Activated CD4-positive, alpha-beta T cell treated with anti-CD3 and anti-CD28 coated beads, Interleukin-2, amount 10 ng/mL, durations not matched to agents 7 days and 5 days (primary cell): ENCODE results near the gene TTC28. TPM values are rescaled to one million over a fixed set of nuclear protein-coding genes. Genes with fewer than 3 reads are reported as not detected.

Source experiments
- CTCF ChIA-PET: fragments of 350-600 bp; sonication (Branson Sonifier 250); formaldehyde crosslinking; loops from one replicate; lab custom pipeline; 2021; ENCODE audit warnings: antibody characterized with exemption; lab: Charles Lee
- POLR2A ChIA-PET: fragments of 350-600 bp; sonication (Branson Sonifier 250); formaldehyde crosslinking; loops from one replicate; lab custom pipeline; 2021; ENCODE audit warnings: antibody characterized with exemption; lab: Charles Lee
- DNase-seq: peaks from one replicate; pipeline ENCODE4 v3.0.0-alpha.2; 2020
- H3K27ac Mint-ChIP-seq: one replicate; pipeline ENCODE4 v1.8.0; 2021; ENCODE audit warnings: mild to moderate bottlenecking, moderate library complexity, mixed read lengths
- H3K27me3 Mint-ChIP-seq: one replicate; pipeline ENCODE4 v1.8.0; 2021; ENCODE audit warnings: mixed read lengths
- H3K36me3 Mint-ChIP-seq: one replicate; pipeline ENCODE4 v1.8.0; 2021; ENCODE audit warnings: low read depth, mixed read lengths
- H3K4me1 Mint-ChIP-seq: one replicate; pipeline ENCODE4 v1.8.0; 2021; ENCODE audit warnings: mixed read lengths
- H3K4me3 Mint-ChIP-seq: one replicate; pipeline ENCODE4 v1.8.0; 2021; ENCODE audit warnings: mild to moderate bottlenecking, moderate library complexity, mixed read lengths
- H3K9me3 Mint-ChIP-seq: one replicate; pipeline ENCODE4 v1.8.0; 2021; ENCODE audit warnings: mixed read lengths
- microRNA-seq: library from miRNA; unstranded; fragments of <30 nt; microRNA quantifications from one replicate; pipeline ENCODE4 v1.2.0, GENCODE V29; 2021; ENCODE audit warnings: borderline microRNAs expressed, borderline replicate concordance
- total RNA-seq, 2 experiments: library from RNA; stranded (reverse); gene quantifications; one replicate each; pipeline ENCODE4 v1.2.3, GENCODE V29; 2021

Gene TTC28
- total RNA-seq, 2 experiments from 2014 or later, result 0.74 to 1.2 TPM

- H3K27me3 Mint-ChIP-seq, result no peaks in the 10 kb centered on the region
- POLR2A ChIA-PET, result no interaction called here
- no peak overlapping the region for H3K27ac Mint-ChIP-seq
- H3K4me1 Mint-ChIP-seq, result peaks cover 3% of the 10 kb centered on the region
- no peak overlapping the region for H3K4me3 Mint-ChIP-seq
- DNase-seq, result no peak
- CTCF ChIA-PET, result no interaction called here
- H3K9me3 Mint-ChIP-seq, result no peaks in the 10 kb centered on the region
- no peaks in the 10 kb centered on the region for H3K36me3 Mint-ChIP-seq
Observed at GRCh38 chr22:27949421-27949820, 730.2 kb downstream of the TTC28 start.

- ChIA-PET CTCF (no interaction called here), POLR2A (no interaction called here)
- DNase-seq, result no peak
- Mint-ChIP-seq H3K36me3 (no peaks in the 10 kb centered on the region), H3K4me3 (no peak overlapping the region), H3K27ac (no peak overlapping the region), H3K4me1 (peaks cover 5% of the 10 kb centered on the region), H3K27me3 (no peaks in the 10 kb centered on the region), H3K9me3 (no peaks in the 10 kb centered on the region)
Observed at GRCh38 chr22:27948569-27948968, 731.1 kb downstream of the TTC28 start.

- H3K36me3 Mint-ChIP-seq, result no peaks in the 10 kb centered on the region
- no peaks in the 10 kb centered on the region for H3K9me3 Mint-ChIP-seq
- CTCF ChIA-PET, result no interaction called here
- H3K27me3 Mint-ChIP-seq, result no peaks in the 10 kb centered on the region
- no peak overlapping the region for H3K27ac Mint-ChIP-seq
- no peak overlapping the region for H3K4me3 Mint-ChIP-seq
- no peak for DNase-seq
- POLR2A ChIA-PET, result no interaction called here
- H3K4me1 Mint-ChIP-seq, result peaks cover 5% of the 10 kb centered on the region
Observed at GRCh38 chr22:27947448-27947847, 732.2 kb downstream of the TTC28 start.

- H3K4me3 Mint-ChIP-seq, result no peak overlapping the region
- H3K27me3 Mint-ChIP-seq, result no peaks in the 10 kb centered on the region
- no peak for DNase-seq
- H3K9me3 Mint-ChIP-seq, result no peaks in the 10 kb centered on the region
- peaks cover 5% of the 10 kb centered on the region for H3K4me1 Mint-ChIP-seq
- ChIA-PET POLR2A (no interaction called here), CTCF (no interaction called here)
- H3K36me3 Mint-ChIP-seq, result peaks cover under 1% of the 10 kb centered on the region
- H3K27ac Mint-ChIP-seq, result no peak overlapping the region
Observed at GRCh38 chr22:27941143-27941542, 738.5 kb downstream of the TTC28 start.

- Mint-ChIP-seq H3K9me3 (no peaks in the 10 kb centered on the region), H3K36me3 (peaks cover 4% of the 10 kb centered on the region), H3K27me3 (no peaks in the 10 kb centered on the region), H3K4me1 (no peaks in the 10 kb centered on the region), H3K4me3 (no peak overlapping the region), H3K27ac (no peak overlapping the region)
- ChIA-PET POLR2A (no interaction called here), CTCF (no interaction called here)
- no peak for DNase-seq
Observed at GRCh38 chr22:27937453-27937852, 742.2 kb downstream of the TTC28 start.

- no peak overlapping the region for H3K4me3 Mint-ChIP-seq
- H3K27me3 Mint-ChIP-seq, result no peaks in the 10 kb centered on the region
- DNase-seq, result no peak
- no peaks in the 10 kb centered on the region for H3K9me3 Mint-ChIP-seq
- H3K36me3 Mint-ChIP-seq, result peaks cover 4% of the 10 kb centered on the region
- CTCF ChIA-PET, result interaction anchor here (0.6 kb wide), 1 partner anchor 340 kb away, joined by 3 read pairs; no protein-coding TSS in a partner anchor
- H3K4me1 Mint-ChIP-seq, result no peaks in the 10 kb centered on the region
- H3K27ac Mint-ChIP-seq, result no peak overlapping the region
- POLR2A ChIA-PET, result no interaction called here
Observed at GRCh38 chr22:27935897-27936296, 743.7 kb downstream of the TTC28 start.

GRCh38 chr22:27934069-27934468 is 745.6 kb downstream of the TTC28 start:
- Mint-ChIP-seq H3K36me3 (peaks cover 4% of the 10 kb centered on the region), H3K27ac (no peak overlapping the region), H3K9me3 (no peaks in the 10 kb centered on the region), H3K4me1 (no peaks in the 10 kb centered on the region), H3K27me3 (no peaks in the 10 kb centered on the region), H3K4me3 (no peak overlapping the region)
- CTCF ChIA-PET, result no interaction called here
- DNase-seq, result no peak
- POLR2A ChIA-PET, result no interaction called here

GRCh38 chr22:27933186-27933983 is 746.3 kb downstream of the TTC28 start:
- H3K36me3 Mint-ChIP-seq, result peaks cover 4% of the 10 kb centered on the region
- no peaks in the 10 kb centered on the region for H3K9me3 Mint-ChIP-seq
- no peaks in the 10 kb centered on the region for H3K4me1 Mint-ChIP-seq
- no peaks in the 10 kb centered on the region for H3K27me3 Mint-ChIP-seq
- CTCF ChIA-PET, result no interaction called here
- H3K4me3 Mint-ChIP-seq, result no peak overlapping the region
- POLR2A ChIA-PET, result no interaction called here
- H3K27ac Mint-ChIP-seq, result no peak overlapping the region
- DNase-seq, result no peak

- H3K4me1 Mint-ChIP-seq, result peaks cover 5% of the 10 kb centered on the region
- POLR2A ChIA-PET, result no interaction called here
Observed at GRCh38 chr22:27930331-27931060, 749.1 kb downstream of the TTC28 start.

More at GRCh38 chr22:27930331-27931060, 749.1 kb downstream of the TTC28 start:
- Mint-ChIP-seq H3K36me3 (peaks cover 8% of the 10 kb centered on the region), H3K9me3 (no peaks in the 10 kb centered on the region), H3K4me3 (no peak overlapping the region), H3K27me3 (no peaks in the 10 kb centered on the region), H3K27ac (no peak overlapping the region)
- DNase-seq, result no peak
- CTCF ChIA-PET, result interaction anchor here (1.0 kb wide), 1 partner anchor 8 kb away, joined by 3 read pairs; no protein-coding TSS in a partner anchor

Small RNA genes within 50 kb of the gene (microRNA-seq; reads per million reads assigned to microRNA genes)
- gene MIR5739, result not detected

Other genes starting within 250 kb of the TTC28 start
- gene CHEK2, start 62.0 kb upstream of the TTC28 start, total RNA-seq, result 10 to 100 TPM; 50.8 to 57.6 TPM
- gene HSCB, start 62.2 kb upstream of the TTC28 start, total RNA-seq, result 10 to 100 TPM in 1 of 2 experiments, 1 to 10 TPM in 1; 8.9 to 10.6 TPM
- 10 to 100 TPM; 30.2 to 31.9 TPM for gene CCDC117, start 92.9 kb upstream of the TTC28 start, total RNA-seq
- gene XBP1, start 120.7 kb upstream of the TTC28 start, total RNA-seq, result 100 to 1,000 TPM; 159 to 184 TPM
- under 1 TPM; 0.58 to 0.72 TPM for gene ZNRF3, start 203.7 kb upstream of the TTC28 start, total RNA-seq